Loucy (cell line): ENCODE results near the gene SHB.

Experiments used
- H2AFZ ChIP-seq: fragments of 200-600 bp; sonication (generic); 2 replicates; pipeline ENCODE4 v1.6.0; 2016; ENCODE audit warnings: antibody characterized with exemption, mild to moderate bottlenecking, low read length, moderate library complexity
- H3F3A ChIP-seq: fragments of 200-600 bp; 2 replicates; pipeline ENCODE4 v1.6.0; 2016; ENCODE audit warnings: antibody characterized with exemption, low read depth, mild to moderate bottlenecking
- H3K27me3 ChIP-seq: fragments of 200-600 bp; sonication (generic); 2 replicates; pipeline ENCODE4 v1.6.1; 2014; ENCODE audit warnings: low read length, mild to moderate bottlenecking; ENCODE audit not compliant: insufficient read depth, poor library complexity, severe bottlenecking
- H3K36me3 ChIP-seq: fragments of 200-600 bp; sonication (generic); 2 replicates; pipeline ENCODE4 v1.6.1; 2016; ENCODE audit warnings: low read length; ENCODE audit not compliant: insufficient read depth
- H3K4me1 ChIP-seq: fragments of 200-600 bp; sonication (generic); 2 replicates; pipeline ENCODE4 v1.5.1; 2014; ENCODE audit warnings: low read length, mild to moderate bottlenecking; ENCODE audit not compliant: insufficient read depth, poor library complexity, severe bottlenecking
- H3K4me2 ChIP-seq: fragments of 200-600 bp; sonication (generic); 2 replicates; pipeline ENCODE4 v1.6.0; 2014; ENCODE audit warnings: antibody characterized with exemption, low read length, low read depth, mild to moderate bottlenecking; ENCODE audit not compliant: poor library complexity, severe bottlenecking
- H3K4me3 ChIP-seq: fragments of 200-600 bp; sonication (generic); 2 replicates; pipeline ENCODE4 v1.5.1; 2014; ENCODE audit warnings: low read length, mild to moderate bottlenecking, mixed read lengths; ENCODE audit not compliant: poor library complexity, severe bottlenecking
- H3K79me2 ChIP-seq: fragments of 200-600 bp; sonication (generic); 2 replicates; pipeline ENCODE4 v1.6.1; 2014; ENCODE audit warnings: low read length; ENCODE audit not compliant: insufficient read depth
- H3K9ac ChIP-seq: fragments of 200-600 bp; sonication (generic); 2 replicates; pipeline ENCODE4 v1.6.0; 2014; ENCODE audit warnings: mild to moderate bottlenecking, low read depth, low read length, moderate library complexity; ENCODE audit not compliant: poor library complexity, severe bottlenecking
- H3K9me2 ChIP-seq: fragments of 200-600 bp; sonication (generic); replicated peaks from 2 replicates; pipeline ENCODE4 v1.6.1; 2016; ENCODE audit warnings: low read depth, low read length, mixed read lengths
- H3K9me3 ChIP-seq: fragments of 200-600 bp; sonication (generic); 2 replicates; pipeline ENCODE4 v1.6.1; 2014; ENCODE audit warnings: mild to moderate bottlenecking, antibody characterized with exemption, low read length, low read depth; ENCODE audit not compliant: insufficient read depth
- H4K20me1 ChIP-seq: fragments of 200-600 bp; sonication (generic); 2 replicates; pipeline ENCODE4 v1.6.0; 2014; ENCODE audit warnings: antibody characterized with exemption, low read length, mild to moderate bottlenecking; ENCODE audit not compliant: insufficient read depth, poor library complexity, severe bottlenecking
- EZH2phosphoT487 ChIP-seq: fragments of 200-600 bp; IDR thresholded peaks from 2 replicates; pipeline ENCODE4 v1.6.1; 2018; ENCODE audit warnings: antibody characterized with exemption, mild to moderate bottlenecking, moderate library complexity, borderline replicate concordance
- TF ChIP-seq, protein P1 (sequence below): fragments of 200-600 bp; sonication (generic); conservative IDR thresholded peaks from 2 replicates; pipeline ENCODE4 v1.5.1; 2014; ENCODE audit warnings: mild to moderate bottlenecking, antibody characterized with exemption, low read length

SHB gene

DNA sequence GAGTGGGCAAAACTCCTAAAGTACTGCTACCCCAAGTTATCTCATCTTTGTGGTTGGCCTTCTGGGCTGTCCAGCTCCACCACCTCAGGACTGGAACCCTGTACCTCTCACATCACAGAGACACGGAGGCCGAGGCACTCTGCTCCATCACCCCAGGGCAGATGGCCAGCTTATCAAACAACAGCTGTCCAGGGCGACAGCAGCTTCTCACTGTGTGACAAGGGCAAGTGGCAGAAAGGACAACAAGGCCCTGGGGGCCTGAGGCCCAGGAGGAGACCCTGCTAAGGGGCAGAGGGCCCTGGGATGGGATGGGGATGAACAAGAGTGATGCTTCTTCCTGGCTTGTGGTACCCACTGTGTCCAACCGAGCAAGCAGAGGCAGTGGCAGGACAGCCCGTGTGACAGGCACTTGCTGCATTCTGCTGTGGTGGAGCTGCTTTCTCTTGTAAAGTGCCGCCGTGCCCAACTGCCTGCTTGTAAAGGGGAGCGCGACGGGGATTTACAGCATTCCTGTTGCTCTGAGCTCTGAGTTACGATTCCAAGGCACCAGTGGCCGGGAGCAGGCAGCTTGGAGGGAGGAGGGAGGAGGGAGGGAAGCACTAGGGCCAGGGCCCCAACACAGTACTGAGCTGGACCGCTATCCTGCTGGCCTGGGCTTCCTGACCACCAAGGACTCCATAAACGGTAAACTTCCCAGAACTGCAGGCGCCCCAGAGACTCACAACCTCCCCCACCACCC, 71.2 kb downstream of the SHB start:
- Histone ChIP-seq H3K36me3 (no peaks in the 10 kb centered on the region), H4K20me1 (no peaks in the 10 kb centered on the region), H3K4me2 (no peak overlapping the region), H2AFZ (no peak overlapping the region), H3K9me3 (no peaks in the 10 kb centered on the region), H3K4me1 (no peaks in the 10 kb centered on the region), H3K4me3 (no peak overlapping the region), H3F3A (no peaks in the 10 kb centered on the region), H3K79me2 (no peaks in the 10 kb centered on the region), H3K9ac (no peak overlapping the region), H3K9me2 (no peaks in the 10 kb centered on the region), H3K27me3 (no peaks in the 10 kb centered on the region)
- no peak for TF ChIP-seq EZH2phosphoT487
- TF ChIP-seq, protein P1, sequence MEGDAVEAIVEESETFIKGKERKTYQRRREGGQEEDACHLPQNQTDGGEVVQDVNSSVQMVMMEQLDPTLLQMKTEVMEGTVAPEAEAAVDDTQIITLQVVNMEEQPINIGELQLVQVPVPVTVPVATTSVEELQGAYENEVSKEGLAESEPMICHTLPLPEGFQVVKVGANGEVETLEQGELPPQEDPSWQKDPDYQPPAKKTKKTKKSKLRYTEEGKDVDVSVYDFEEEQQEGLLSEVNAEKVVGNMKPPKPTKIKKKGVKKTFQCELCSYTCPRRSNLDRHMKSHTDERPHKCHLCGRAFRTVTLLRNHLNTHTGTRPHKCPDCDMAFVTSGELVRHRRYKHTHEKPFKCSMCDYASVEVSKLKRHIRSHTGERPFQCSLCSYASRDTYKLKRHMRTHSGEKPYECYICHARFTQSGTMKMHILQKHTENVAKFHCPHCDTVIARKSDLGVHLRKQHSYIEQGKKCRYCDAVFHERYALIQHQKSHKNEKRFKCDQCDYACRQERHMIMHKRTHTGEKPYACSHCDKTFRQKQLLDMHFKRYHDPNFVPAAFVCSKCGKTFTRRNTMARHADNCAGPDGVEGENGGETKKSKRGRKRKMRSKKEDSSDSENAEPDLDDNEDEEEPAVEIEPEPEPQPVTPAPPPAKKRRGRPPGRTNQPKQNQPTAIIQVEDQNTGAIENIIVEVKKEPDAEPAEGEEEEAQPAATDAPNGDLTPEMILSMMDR = no peak

DNA sequence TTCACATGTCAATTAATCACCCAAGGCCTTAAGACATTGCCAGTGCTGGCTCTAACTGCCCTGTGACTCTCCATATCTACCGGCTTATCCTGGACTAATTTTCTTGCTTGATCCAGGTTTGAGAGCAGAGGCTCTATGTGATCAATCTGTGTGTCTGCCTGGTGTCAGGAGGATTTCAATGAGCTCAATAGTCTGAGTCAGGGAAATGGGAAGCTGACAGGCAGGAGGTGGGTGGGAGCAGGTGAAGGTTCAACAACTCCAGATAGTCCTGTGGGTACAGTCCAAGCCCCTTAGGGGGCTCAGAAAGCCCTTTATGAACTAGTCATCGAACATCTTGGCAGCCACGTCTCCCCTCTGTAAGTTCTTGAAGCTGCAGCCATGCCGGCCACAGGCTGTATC, 72.2 kb downstream of the SHB start:
- Histone ChIP-seq H3K9ac (no peak overlapping the region), H2AFZ (no peak overlapping the region), H3K79me2 (no peaks in the 10 kb centered on the region), H3F3A (no peaks in the 10 kb centered on the region), H3K9me3 (no peaks in the 10 kb centered on the region), H3K36me3 (no peaks in the 10 kb centered on the region), H3K4me3 (no peak overlapping the region), H3K9me2 (no peaks in the 10 kb centered on the region), H4K20me1 (no peaks in the 10 kb centered on the region), H3K4me2 (no peak overlapping the region), H3K4me1 (no peaks in the 10 kb centered on the region), H3K27me3 (no peaks in the 10 kb centered on the region)
- TF ChIP-seq, protein P1 = no peak
- TF ChIP-seq EZH2phosphoT487 = no peak

DNA sequence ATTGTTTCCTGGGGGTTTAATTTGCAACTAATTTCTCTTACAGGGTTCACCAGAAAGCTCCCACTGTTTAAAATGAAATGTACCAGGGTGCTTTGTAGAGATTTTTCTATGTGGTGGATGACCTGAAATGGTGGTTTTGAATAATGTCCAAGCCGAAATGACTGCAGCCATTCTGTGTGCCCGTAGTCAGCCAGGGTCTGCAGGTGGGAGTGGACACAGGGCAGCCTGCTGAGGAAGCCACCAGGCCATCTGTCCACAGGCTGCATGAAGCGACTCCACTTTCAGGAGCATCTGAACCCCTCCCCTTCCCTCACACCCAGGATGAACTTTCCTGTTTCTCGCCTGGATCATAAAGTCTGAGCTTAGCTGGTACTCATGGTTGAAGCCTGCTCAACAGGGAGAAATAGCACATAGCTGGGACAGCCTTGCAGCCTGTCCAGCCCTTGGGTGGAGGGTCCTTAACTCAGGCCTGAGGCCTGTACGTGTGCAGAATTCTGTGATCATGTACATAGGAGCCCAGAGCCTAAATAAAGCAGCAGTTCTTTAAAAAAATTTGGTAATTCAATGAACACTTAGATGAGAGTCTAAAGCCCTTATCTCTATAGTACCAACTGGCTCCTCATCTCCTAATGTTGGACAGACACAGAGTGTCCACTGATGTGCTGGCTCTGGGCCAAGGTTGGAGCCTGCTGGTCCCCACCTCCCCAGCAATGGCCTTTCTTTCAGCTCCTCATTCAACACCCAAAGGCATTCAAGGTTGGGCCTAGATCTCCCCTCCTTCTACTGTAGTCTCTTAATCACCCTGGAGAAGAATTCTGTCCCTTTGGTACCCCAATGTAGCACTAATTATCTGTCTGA, 72.8 kb downstream of the SHB start:
- no peaks in the 10 kb centered on the region for H3K4me1 ChIP-seq
- no peaks in the 10 kb centered on the region for H3K9me2 ChIP-seq
- no peaks in the 10 kb centered on the region for H3K79me2 ChIP-seq
- no peaks in the 10 kb centered on the region for H3K36me3 ChIP-seq
- H4K20me1 ChIP-seq = no peaks in the 10 kb centered on the region
- no peak overlapping the region for H2AFZ ChIP-seq
- no peak for TF ChIP-seq EZH2phosphoT487
- TF ChIP-seq, protein P1 = no peak
- H3K27me3 ChIP-seq = no peaks in the 10 kb centered on the region
- no peaks in the 10 kb centered on the region for H3K9me3 ChIP-seq
- no peak overlapping the region for H3K9ac ChIP-seq
- no peak overlapping the region for H3K4me2 ChIP-seq
- no peak overlapping the region for H3K4me3 ChIP-seq
- H3F3A ChIP-seq = no peaks in the 10 kb centered on the region
